CD4-positive, alpha-beta T cell treated with Interleukin-10 for 1 hour (primary cell): ENCODE data around the gene BCL2.

Source experiments
- DNase-seq: peaks from one replicate; pipeline ENCODE4 v3.0.0-alpha.2; 2020

BCL2 gene

GRCh38 chr18:63325086-63325686, 5.6 kb upstream of the BCL2 start:
- DNase-seq = no peak

DNA sequence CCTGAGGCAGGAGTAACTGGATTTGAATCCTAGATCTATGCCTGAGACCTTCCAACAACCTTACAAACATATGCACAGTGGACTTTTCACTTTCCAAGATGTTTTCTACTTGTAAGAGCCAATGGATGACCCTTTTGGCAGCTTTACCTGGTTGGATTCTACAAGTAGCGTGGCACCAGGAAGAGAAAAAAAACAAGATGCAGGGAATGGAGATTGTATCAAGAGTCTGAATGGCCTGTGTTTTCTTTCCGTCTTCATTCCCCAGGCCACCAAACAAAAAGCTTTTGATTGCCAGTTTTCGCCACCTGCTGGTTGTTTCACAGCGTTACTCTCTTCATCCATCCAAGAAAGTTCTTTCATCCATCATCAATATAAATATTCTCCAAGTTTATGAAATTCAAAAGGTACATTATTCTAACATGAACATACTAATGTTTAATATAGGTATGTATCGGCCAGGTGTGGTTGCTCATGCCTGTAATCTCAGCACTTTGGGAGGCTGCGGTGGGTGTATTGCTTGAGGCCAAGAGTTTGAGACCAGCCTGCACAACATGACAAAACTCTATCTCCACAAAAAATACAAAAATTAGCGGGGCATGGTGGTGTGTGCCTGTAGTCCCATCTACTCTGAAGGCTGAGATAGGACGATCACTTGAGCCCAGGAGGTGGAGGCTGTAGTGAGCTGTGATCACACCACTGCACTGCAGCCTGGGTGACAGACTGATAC, 3.5 kb upstream of the BCL2 start:
- peak; percentile 75 for DNase-seq

GRCh38 chr18:63322206-63322605, 2.6 kb upstream of the BCL2 start:
- no peak for DNase-seq

- no peak for DNase-seq
Observed at GRCh38 chr18:63321291-63321690, 1.7 kb upstream of the BCL2 start.

- no peak for DNase-seq
Observed at GRCh38 chr18:63320975-63321265, 1.4 kb upstream of the BCL2 start.

DNA sequence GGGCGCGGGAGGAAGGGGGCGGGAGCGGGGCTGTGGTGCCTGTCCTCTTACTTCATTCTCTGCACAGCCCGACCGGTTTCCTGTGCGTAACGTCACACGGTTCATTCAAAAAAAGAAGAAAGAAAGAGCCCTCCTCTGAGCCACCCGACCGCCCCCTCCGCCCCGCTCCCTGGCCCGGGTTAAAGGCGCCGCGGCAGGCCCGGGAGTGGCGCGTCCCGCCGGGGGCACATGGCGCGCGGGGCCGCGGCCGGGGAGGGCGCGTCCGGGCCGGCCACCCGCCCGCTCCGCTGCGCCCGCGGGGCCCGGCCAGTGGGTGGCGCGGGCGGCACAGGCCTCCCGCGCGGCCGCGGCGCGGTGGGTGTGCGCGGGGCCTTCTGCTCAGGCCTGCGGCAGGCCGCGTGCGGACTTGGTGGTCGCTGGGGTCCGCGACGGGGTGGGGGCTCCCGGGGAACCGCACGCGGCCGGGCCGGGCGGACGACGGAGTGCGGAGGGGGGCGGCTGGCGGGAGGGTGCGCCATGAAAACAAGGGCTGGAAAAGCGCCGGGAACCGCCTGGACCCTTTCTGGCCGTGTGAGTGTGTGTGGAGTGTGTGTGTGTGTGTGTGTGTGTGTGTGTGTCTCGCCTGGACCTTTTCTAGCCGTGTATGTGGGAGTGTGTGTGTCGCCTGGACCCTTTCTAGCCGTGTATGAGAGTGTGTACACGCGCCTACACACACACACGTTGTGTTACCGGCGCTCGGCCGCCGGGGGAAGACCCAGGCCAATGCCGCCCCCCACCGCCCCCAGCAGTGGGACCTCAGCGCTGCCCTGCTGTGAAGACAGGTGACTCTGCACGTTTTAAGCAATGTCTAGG, 780 bp upstream of the BCL2 start:
- peak; percentile 92 for DNase-seq

- DNase-seq = no peak
Observed at GRCh38 chr18:63318889-63319382, 633 bp downstream of the BCL2 start.

DNA sequence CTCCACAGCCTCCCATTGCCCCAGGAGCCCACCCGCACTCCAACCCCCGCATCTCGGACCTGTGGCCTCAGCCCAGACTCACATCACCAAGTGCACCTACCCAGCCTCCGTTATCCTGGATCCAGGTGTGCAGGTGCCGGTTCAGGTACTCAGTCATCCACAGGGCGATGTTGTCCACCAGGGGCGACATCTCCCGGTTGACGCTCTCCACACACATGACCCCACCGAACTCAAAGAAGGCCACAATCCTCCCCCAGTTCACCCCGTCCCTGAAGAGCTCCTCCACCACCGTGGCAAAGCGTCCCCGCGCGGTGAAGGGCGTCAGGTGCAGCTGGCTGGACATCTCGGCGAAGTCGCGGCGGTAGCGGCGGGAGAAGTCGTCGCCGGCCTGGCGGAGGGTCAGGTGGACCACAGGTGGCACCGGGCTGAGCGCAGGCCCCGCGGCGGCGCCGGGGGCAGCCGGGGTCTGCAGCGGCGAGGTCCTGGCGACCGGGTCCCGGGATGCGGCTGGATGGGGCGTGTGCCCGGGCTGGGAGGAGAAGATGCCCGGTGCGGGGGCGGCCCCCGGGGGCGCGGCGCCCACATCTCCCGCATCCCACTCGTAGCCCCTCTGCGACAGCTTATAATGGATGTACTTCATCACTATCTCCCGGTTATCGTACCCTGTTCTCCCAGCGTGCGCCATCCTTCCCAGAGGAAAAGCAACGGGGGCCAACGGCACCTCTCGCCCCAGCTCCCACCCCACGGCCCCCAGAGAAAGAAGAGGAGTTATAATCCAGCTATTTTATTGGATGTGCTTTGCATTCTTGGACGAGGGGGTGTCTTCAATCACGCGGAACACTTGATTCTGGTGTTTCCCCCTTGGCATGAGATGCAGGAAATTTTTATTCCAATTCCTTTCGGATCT, 1.3 kb downstream of the BCL2 start:
- DNase-seq = peak; percentile 89

- no peak for DNase-seq
Observed at GRCh38 chr18:63317556-63317946, 2.0 kb downstream of the BCL2 start.

GRCh38 chr18:63316612-63317555, 2.7 kb downstream of the BCL2 start:
- DNase-seq = no peak

GRCh38 chr18:63315876-63316275, 3.7 kb downstream of the BCL2 start:
- DNase-seq = no peak

GRCh38 chr18:63315131-63315662, 4.4 kb downstream of the BCL2 start:
- no peak for DNase-seq

GRCh38 chr18:63314062-63314790, 5.3 kb downstream of the BCL2 start:
- no peak for DNase-seq

- no peak for DNase-seq
Observed at GRCh38 chr18:63313396-63313917, 6.1 kb downstream of the BCL2 start.

- no peak for DNase-seq
Observed at GRCh38 chr18:63312737-63313395, 6.7 kb downstream of the BCL2 start.

- no peak for DNase-seq
Observed at GRCh38 chr18:63312019-63312409, 7.6 kb downstream of the BCL2 start.

- DNase-seq = no peak
Observed at GRCh38 chr18:63311118-63312018, 8.2 kb downstream of the BCL2 start.

GRCh38 chr18:63309422-63309821, 10.1 kb downstream of the BCL2 start:
- peak; percentile 42 for DNase-seq
